ENCODE results near the gene PLOD1.

The PLOD1 gene

DNA sequence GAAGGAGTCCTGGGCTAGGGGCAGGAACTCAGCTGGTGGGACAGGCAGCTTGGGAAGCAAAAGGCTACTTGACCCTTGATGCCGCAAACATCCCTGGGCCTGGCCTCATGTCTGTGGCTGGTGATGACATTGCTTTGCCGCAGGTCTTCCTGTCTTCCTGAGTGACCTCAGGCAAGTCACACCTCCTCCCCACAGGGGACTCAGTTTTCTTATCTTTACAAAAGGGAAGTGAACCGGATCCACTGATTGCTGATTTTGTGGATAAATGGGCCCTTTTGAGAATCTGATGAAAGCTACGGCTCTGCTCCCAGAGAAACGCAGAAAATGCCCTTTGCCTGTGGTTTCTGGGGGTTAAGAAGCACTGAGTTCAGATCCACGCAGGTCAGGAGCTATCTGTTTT lies 20.7 kb downstream of the PLOD1 start:
- Histone ChIP-seq H3K4me3 (ENCODE audit: severe bottlenecking) (no peak overlapping the region), H3K27ac (ENCODE audit: poor library complexity, severe bottlenecking) (no peak overlapping the region), H3K36me3 (ENCODE audit: low read depth) (peaks cover 64% of the 10 kb centered on the region), H3K27me3 (ENCODE audit: insufficient read depth, poor library complexity, severe bottlenecking) (no peaks in the 10 kb centered on the region), H3K4me1 (ENCODE audit: insufficient read depth, poor library complexity, severe bottlenecking) (no peaks in the 10 kb centered on the region), H3K9me3 (ENCODE audit: severe bottlenecking) (no peaks in the 10 kb centered on the region)
- no peak for DNase-seq (ENCODE audit: low spot score)
- TF ChIP-seq, protein P1, sequence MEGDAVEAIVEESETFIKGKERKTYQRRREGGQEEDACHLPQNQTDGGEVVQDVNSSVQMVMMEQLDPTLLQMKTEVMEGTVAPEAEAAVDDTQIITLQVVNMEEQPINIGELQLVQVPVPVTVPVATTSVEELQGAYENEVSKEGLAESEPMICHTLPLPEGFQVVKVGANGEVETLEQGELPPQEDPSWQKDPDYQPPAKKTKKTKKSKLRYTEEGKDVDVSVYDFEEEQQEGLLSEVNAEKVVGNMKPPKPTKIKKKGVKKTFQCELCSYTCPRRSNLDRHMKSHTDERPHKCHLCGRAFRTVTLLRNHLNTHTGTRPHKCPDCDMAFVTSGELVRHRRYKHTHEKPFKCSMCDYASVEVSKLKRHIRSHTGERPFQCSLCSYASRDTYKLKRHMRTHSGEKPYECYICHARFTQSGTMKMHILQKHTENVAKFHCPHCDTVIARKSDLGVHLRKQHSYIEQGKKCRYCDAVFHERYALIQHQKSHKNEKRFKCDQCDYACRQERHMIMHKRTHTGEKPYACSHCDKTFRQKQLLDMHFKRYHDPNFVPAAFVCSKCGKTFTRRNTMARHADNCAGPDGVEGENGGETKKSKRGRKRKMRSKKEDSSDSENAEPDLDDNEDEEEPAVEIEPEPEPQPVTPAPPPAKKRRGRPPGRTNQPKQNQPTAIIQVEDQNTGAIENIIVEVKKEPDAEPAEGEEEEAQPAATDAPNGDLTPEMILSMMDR (IDR thresholded peaks at IDR 0.05; ENCODE audit: poor library complexity, severe bottlenecking) = no peak
- no peak for ATAC-seq (ENCODE audit: low read depth)

DNA sequence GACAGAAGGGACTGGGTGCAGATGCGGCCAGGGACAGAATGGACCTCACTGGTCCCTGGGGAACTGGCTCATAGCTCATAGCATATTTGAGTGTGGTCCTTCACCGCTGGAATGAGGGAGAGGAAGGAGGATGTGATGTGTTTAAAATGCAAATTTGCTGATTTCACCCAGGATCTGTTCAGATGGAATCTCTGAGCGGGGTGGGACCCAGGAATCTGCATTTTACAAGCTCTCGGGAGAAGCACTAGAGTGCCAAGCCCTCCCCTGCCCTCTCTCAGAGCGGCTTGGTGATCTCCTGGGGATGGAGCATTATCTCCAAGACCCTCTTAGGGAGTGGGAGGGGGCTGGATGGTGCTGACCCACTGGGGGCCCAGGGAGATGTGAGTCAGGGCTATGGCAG lies 22.9 kb downstream of the PLOD1 start:
- no peak overlapping the region for H3K27ac ChIP-seq (ENCODE audit: poor library complexity, severe bottlenecking)
- peaks cover 62% of the 10 kb centered on the region for H3K36me3 ChIP-seq (ENCODE audit: low read depth)
- ATAC-seq (ENCODE audit: low read depth) (no peak), DNase-seq (ENCODE audit: low spot score) (no peak)
- H3K27me3 ChIP-seq (ENCODE audit: insufficient read depth, poor library complexity, severe bottlenecking) = no peaks in the 10 kb centered on the region
- TF ChIP-seq, protein P1 (IDR thresholded peaks at IDR 0.05; ENCODE audit: poor library complexity, severe bottlenecking) = no peak
- no peaks in the 10 kb centered on the region for H3K9me3 ChIP-seq (ENCODE audit: severe bottlenecking)
- no peak overlapping the region for H3K4me3 ChIP-seq (ENCODE audit: severe bottlenecking)
- H3K4me1 ChIP-seq (ENCODE audit: insufficient read depth, poor library complexity, severe bottlenecking) = no peaks in the 10 kb centered on the region

DNA sequence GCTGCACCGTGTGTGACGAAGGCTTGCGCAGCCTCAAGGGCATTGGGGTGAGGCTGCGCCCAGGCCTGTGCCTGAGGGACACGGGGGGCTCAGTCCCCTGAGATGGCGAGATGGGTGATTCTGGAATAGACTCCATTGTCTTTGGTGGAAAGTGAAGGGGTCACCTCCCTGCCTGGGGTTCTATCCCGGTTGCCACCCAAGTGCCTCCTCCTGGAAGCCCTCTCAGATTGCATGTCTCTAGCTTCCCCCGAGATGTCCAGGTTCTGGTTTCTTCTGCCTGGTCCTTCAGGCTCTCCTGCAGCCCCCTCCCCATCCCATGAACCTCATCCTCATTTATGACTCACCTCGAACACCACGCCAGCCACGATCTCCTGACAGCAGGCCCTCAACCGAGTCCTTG lies 23.4 kb downstream of the PLOD1 start:
- ATAC-seq (ENCODE audit: low read depth) (no peak), DNase-seq (ENCODE audit: low spot score) (no peak)
- H3K4me3 ChIP-seq (ENCODE audit: severe bottlenecking) = no peak overlapping the region
- TF ChIP-seq, protein P1 (IDR thresholded peaks at IDR 0.05; ENCODE audit: poor library complexity, severe bottlenecking) = no peak
- no peaks in the 10 kb centered on the region for H3K4me1 ChIP-seq (ENCODE audit: insufficient read depth, poor library complexity, severe bottlenecking)
- peaks cover 67% of the 10 kb centered on the region for H3K36me3 ChIP-seq (ENCODE audit: low read depth)
- H3K9me3 ChIP-seq (ENCODE audit: severe bottlenecking) = no peaks in the 10 kb centered on the region
- no peak overlapping the region for H3K27ac ChIP-seq (ENCODE audit: poor library complexity, severe bottlenecking)
- no peaks in the 10 kb centered on the region for H3K27me3 ChIP-seq (ENCODE audit: insufficient read depth, poor library complexity, severe bottlenecking)

DNA sequence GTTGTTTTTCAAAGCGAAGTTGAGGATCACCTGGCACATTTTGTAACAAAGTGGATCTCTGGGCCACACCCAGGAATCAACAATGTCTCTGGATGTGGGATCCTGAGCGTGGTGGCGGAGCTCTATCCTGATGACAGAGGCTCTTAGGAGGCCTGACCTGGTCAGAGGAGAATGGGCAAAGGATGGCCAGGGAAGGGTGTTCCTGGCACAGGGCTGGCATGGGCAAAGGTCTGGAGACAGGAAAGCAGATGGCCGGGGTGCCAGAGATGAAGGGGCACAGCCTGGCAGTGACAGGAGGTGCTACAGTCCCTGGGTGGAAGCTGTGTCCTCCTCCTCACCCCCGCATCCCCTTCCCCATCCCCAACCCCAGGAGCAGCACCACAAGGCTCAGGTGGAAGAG lies 25.8 kb downstream of the PLOD1 start:
- Histone ChIP-seq H3K4me3 (ENCODE audit: severe bottlenecking) (no peak overlapping the region), H3K27ac (ENCODE audit: poor library complexity, severe bottlenecking) (no peak overlapping the region), H3K27me3 (ENCODE audit: insufficient read depth, poor library complexity, severe bottlenecking) (no peaks in the 10 kb centered on the region), H3K36me3 (ENCODE audit: low read depth) (peaks cover 72% of the 10 kb centered on the region), H3K4me1 (ENCODE audit: insufficient read depth, poor library complexity, severe bottlenecking) (no peaks in the 10 kb centered on the region), H3K9me3 (ENCODE audit: severe bottlenecking) (no peaks in the 10 kb centered on the region)
- ATAC-seq (ENCODE audit: low read depth) (no peak), DNase-seq (ENCODE audit: low spot score) (no peak)
- TF ChIP-seq, protein P1 (IDR thresholded peaks at IDR 0.05; ENCODE audit: poor library complexity, severe bottlenecking) = no peak

DNA sequence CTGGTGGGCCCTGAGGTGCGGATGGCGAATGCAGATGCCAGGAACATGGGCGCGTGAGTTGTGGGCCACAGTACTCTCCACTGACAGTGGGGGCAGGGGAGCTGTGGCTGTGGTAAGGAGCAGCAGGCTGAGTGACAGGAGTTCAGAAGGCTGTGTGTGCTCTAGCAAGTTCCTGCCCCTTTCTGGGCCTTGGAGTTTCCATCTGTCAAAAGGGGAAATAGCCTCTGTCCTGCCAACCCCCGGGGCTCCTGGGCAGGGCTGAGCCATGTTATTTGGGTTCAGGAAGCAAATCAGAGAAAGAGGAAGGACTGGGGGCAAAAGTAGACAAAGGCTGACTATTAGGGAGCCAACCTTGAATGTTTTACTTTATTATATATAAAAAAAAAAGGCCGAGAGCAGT lies 26.2 kb downstream of the PLOD1 start:
- H3K4me3 ChIP-seq (ENCODE audit: severe bottlenecking) = no peak overlapping the region
- no peaks in the 10 kb centered on the region for H3K4me1 ChIP-seq (ENCODE audit: insufficient read depth, poor library complexity, severe bottlenecking)
- no peaks in the 10 kb centered on the region for H3K9me3 ChIP-seq (ENCODE audit: severe bottlenecking)
- H3K27me3 ChIP-seq (ENCODE audit: insufficient read depth, poor library complexity, severe bottlenecking) = no peaks in the 10 kb centered on the region
- no peak overlapping the region for H3K27ac ChIP-seq (ENCODE audit: poor library complexity, severe bottlenecking)
- TF ChIP-seq, protein P1 (IDR thresholded peaks at IDR 0.05; ENCODE audit: poor library complexity, severe bottlenecking) = no peak
- H3K36me3 ChIP-seq (ENCODE audit: low read depth) = peaks cover 71% of the 10 kb centered on the region
- ATAC-seq (ENCODE audit: low read depth) (no peak), DNase-seq (ENCODE audit: low spot score) (no peak)

Measured in RWPE2 (cell line).